ENCODE results near the gene GRID1.

Gene GRID1

GRCh38 chr10:85602306-85602705 lies 764.3 kb downstream of the GRID1 start:
- DNase-seq (ENCODE audit: low read depth, low spot score), result no peak

- no peak for DNase-seq (ENCODE audit: low read depth, low spot score)
Measured at GRCh38 chr10:85601526-85601925, 765.1 kb downstream of the GRID1 start.

- no peak for DNase-seq (ENCODE audit: low read depth, low spot score)
Measured at GRCh38 chr10:85600744-85601081, 765.9 kb downstream of the GRID1 start.

GRCh38 chr10:85600026-85600743 lies 766.4 kb downstream of the GRID1 start:
- no peak for DNase-seq (ENCODE audit: low read depth, low spot score)

- DNase-seq (ENCODE audit: low read depth, low spot score), result no peak
Measured at GRCh38 chr10:85599081-85599480, 767.5 kb downstream of the GRID1 start.

- DNase-seq (ENCODE audit: low read depth, low spot score), result no peak
Measured at GRCh38 chr10:85598646-85599045, 767.9 kb downstream of the GRID1 start.

- DNase-seq (ENCODE audit: low read depth, low spot score), result no peak
Measured at GRCh38 chr10:85597006-85597405, 769.6 kb downstream of the GRID1 start.

- DNase-seq (ENCODE audit: low read depth, low spot score), result no peak
Measured at GRCh38 chr10:85596389-85596788, 770.2 kb downstream of the GRID1 start.

GRCh38 chr10:85594239-85594638 lies 772.4 kb downstream of the GRID1 start:
- no peak for DNase-seq (ENCODE audit: low read depth, low spot score)

- no peak for DNase-seq (ENCODE audit: low read depth, low spot score)
Measured at GRCh38 chr10:85593226-85593772, 773.3 kb downstream of the GRID1 start.

GRCh38 chr10:85581371-85581770 lies 785.2 kb downstream of the GRID1 start:
- no peak for DNase-seq (ENCODE audit: low read depth, low spot score)

GRCh38 chr10:85580585-85580984 lies 786.0 kb downstream of the GRID1 start:
- DNase-seq (ENCODE audit: low read depth, low spot score), result no peak

- DNase-seq (ENCODE audit: low read depth, low spot score), result no peak
Measured at GRCh38 chr10:85578860-85579259, 787.7 kb downstream of the GRID1 start.

- DNase-seq (ENCODE audit: low read depth, low spot score), result no peak
Measured at GRCh38 chr10:85575441-85575840, 791.2 kb downstream of the GRID1 start.

- no peak for DNase-seq (ENCODE audit: low read depth, low spot score)
Measured at GRCh38 chr10:85570871-85571270, 795.7 kb downstream of the GRID1 start.

- no peak for DNase-seq (ENCODE audit: low read depth, low spot score)
Measured at GRCh38 chr10:85565381-85565780, 801.2 kb downstream of the GRID1 start.

- DNase-seq (ENCODE audit: low read depth, low spot score), result no peak
Measured at GRCh38 chr10:85558533-85558932, 808.1 kb downstream of the GRID1 start.

- no peak for DNase-seq (ENCODE audit: low read depth, low spot score)
Measured at GRCh38 chr10:85557706-85558105, 808.9 kb downstream of the GRID1 start.

- DNase-seq (ENCODE audit: low read depth, low spot score), result no peak
Measured at GRCh38 chr10:85557077-85557476, 809.5 kb downstream of the GRID1 start.
